HepG2 (cell line): ENCODE data around the gene AKT2. TPM values are rescaled to one million over a fixed set of nuclear protein-coding genes. Genes with fewer than 3 reads are reported as not detected.

Experiments
- ATAC-seq: fragments of 200-7000 bp; cut with Tn5 transposase; 3 replicates; pipeline ENCODE4 v1.9.1; 2020; ENCODE audit warnings: mild to moderate bottlenecking, moderate library complexity
- BruUV-seq: library from RNA; stranded (reverse); fragments of 400-500 nt; replicated peaks from 2 replicates; lab custom pipeline; 2021; lab: Mats Ljungman, UMichigan
- CTCF ChIA-PET: fragments of 300-600 bp; formaldehyde crosslinking; extraction: SDS; loops from one replicate; lab custom pipeline; 2021; ENCODE audit warnings: low total read pairs, inconsistent platforms, low intra/inter-chr PET ratio; lab: Yijun Ruan, JAX
- POLR2A ChIA-PET: fragments of 350-600 bp; sonication (Branson Sonifier 250); formaldehyde crosslinking; loops from one replicate; lab custom pipeline; 2020; ENCODE audit warnings: antibody characterized with exemption, inconsistent platforms; lab: Yijun Ruan, JAX
- DNase-seq: peaks from one replicate; pipeline ENCODE4 v3.0.0-alpha.2; 2015; ENCODE audit warnings: low spot score
- FAIRE-seq: peaks from 3 replicates; lab custom pipeline; 2011; peaks lifted over from hg19 to GRCh38; lab: Jason Lieb, UNC
- H2AFZ ChIP-seq: one replicate; pipeline ENCODE4 v1.6.1; 2011; ENCODE audit warnings: low read length, inconsistent platforms
- H3K27ac ChIP-seq: fragments of 300-600 bp; 3 replicates; pipeline ENCODE4 v1.8.0; 2011; ENCODE audit warnings: mixed run types, mild to moderate bottlenecking, mixed read lengths, low read length, inconsistent platforms; ENCODE audit not compliant: insufficient read depth; ENCODE audit errors: extremely low read length
- H3K27me3 ChIP-seq, 2 experiments: fragments of 200-600 bp in 1 of 2; 2 replicates in 1 of 2; 3 replicates in 1 of 2; pipeline versions ENCODE4 v1.6.0 to v1.8.0; 2011; ENCODE audit warnings: low read length in 2 of 2, mild to moderate bottlenecking in 2 of 2, moderate library complexity in 2 of 2, inconsistent platforms in 1 of 2; ENCODE audit not compliant: insufficient read depth in 2 of 2, control insufficient read depth in 1 of 2
- H3K36me3 ChIP-seq, 2 experiments: fragments of 200-600 bp in 1 of 2; replicated peaks in 1 of 2; 2 replicates in 1 of 2; 3 replicates in 1 of 2; pipeline versions ENCODE4 v1.5.1 to v1.8.0; 2011; ENCODE audit warnings: low read length in 2 of 2, inconsistent platforms in 1 of 2; ENCODE audit not compliant: insufficient read depth in 2 of 2, control insufficient read depth in 1 of 2
- H3K4me1 ChIP-seq: 2 replicates; pipeline ENCODE4 v1.5.1; 2012; ENCODE audit warnings: low read length, inconsistent platforms; ENCODE audit not compliant: insufficient read depth
- H3K4me2 ChIP-seq: 2 replicates; pipeline ENCODE4 v1.6.0; 2011; ENCODE audit warnings: low read depth, low read length, inconsistent platforms
- H3K4me3 ChIP-seq, 3 experiments: fragments of 200-600 bp in 1 of 3; sonication (generic), shearing (Covaris generic) in 1 of 3; replicated peaks in 1 of 3; 2 replicates each; pipeline ENCODE4 v1.5.1; 2011 to 2016; ENCODE audit warnings: low read length in 3 of 3, inconsistent platforms in 2 of 3, low read depth in 2 of 3, mild to moderate bottlenecking in 2 of 3, control low read depth in 1 of 3, mixed read lengths in 1 of 3; ENCODE audit not compliant: insufficient read depth in 1 of 3
- H3K79me2 ChIP-seq: one replicate; pipeline ENCODE4 v1.6.1; 2011; ENCODE audit warnings: low read length, inconsistent platforms; ENCODE audit not compliant: insufficient read depth
- H3K9ac ChIP-seq: 2 replicates; pipeline ENCODE4 v1.6.0; 2011; ENCODE audit warnings: mild to moderate bottlenecking, low read depth, low read length, inconsistent platforms; ENCODE audit not compliant: insufficient read depth
- H3K9me3 ChIP-seq: 2 replicates; pipeline ENCODE4 v1.5.1; 2012; ENCODE audit warnings: mild to moderate bottlenecking, low read length
- H4K20me1 ChIP-seq: 2 replicates; pipeline ENCODE4 v1.6.0; 2011; ENCODE audit warnings: inconsistent platforms, mild to moderate bottlenecking, low read length, moderate library complexity; ENCODE audit not compliant: insufficient read depth
- E2F2 ChIP-seq: sonication (generic); formaldehyde crosslinking; IDR thresholded peaks from 2 replicates; pipeline ENCODE4 v1.4.0; 2020; ENCODE audit warnings: missing genetic modification reagents, borderline replicate concordance
- FOXA3 ChIP-seq: IDR thresholded peaks from 2 replicates; pipeline ENCODE4 v1.6.1; 2016; ENCODE audit warnings: missing genetic modification reagents, missing compliant biosample characterization
- GTF3A ChIP-seq: sonication (generic); formaldehyde crosslinking; conservative IDR thresholded peaks from 2 replicates; pipeline ENCODE4 v1.4.0; 2020; ENCODE audit warnings: mild to moderate bottlenecking, missing genetic modification reagents
- IRF1 ChIP-seq: sonication (generic); formaldehyde crosslinking; IDR thresholded peaks from 2 replicates; pipeline ENCODE4 v1.4.0; 2020; ENCODE audit warnings: low read depth, mild to moderate bottlenecking, missing genetic modification reagents
- MAFF ChIP-seq: IDR thresholded peaks from 2 replicates; pipeline ENCODE4 v1.6.1; 2011; ENCODE audit warnings: low read depth, low read length, improper control_type of control experiment
- MBNL3 ChIP-seq: fragments of 250-450 bp; sonication (Bioruptor Pico); conservative IDR thresholded peaks from 2 replicates; pipeline ENCODE4 v1.8.0; 2022; ENCODE audit warnings: mild to moderate bottlenecking, inconsistent platforms
- PBX2 ChIP-seq: IDR thresholded peaks from 2 replicates; pipeline ENCODE4 v1.6.1; 2016; ENCODE audit warnings: control low read depth
- ZBTB20 ChIP-seq: sonication (generic); formaldehyde crosslinking; IDR thresholded peaks from 2 replicates; pipeline ENCODE4 v1.8.1; 2023; ENCODE audit warnings: missing genetic modification reagents, low read depth, mild to moderate bottlenecking, borderline replicate concordance
- ZBTB49 ChIP-seq: sonication (generic); formaldehyde crosslinking; IDR thresholded peaks from 2 replicates; pipeline ENCODE4 v1.4.0; 2020; ENCODE audit warnings: missing genetic modification reagents, borderline replicate concordance
- ZKSCAN8 ChIP-seq: IDR thresholded peaks from 2 replicates; pipeline ENCODE4 v1.6.1; 2016; ENCODE audit warnings: borderline replicate concordance, missing genetic modification reagents, missing compliant biosample characterization
- ZNF205 ChIP-seq: IDR thresholded peaks from 2 replicates; pipeline ENCODE4 v1.6.1; 2018; ENCODE audit warnings: missing biosample characterization, missing genetic modification reagents
- ZNF24 ChIP-seq: fragments of 450-650 bp; IDR thresholded peaks from 2 replicates; pipeline ENCODE4 v1.6.1; 2017; ENCODE audit warnings: antibody characterized with exemption, mild to moderate bottlenecking
- ZNF430 ChIP-seq: sonication (generic); formaldehyde crosslinking; IDR thresholded peaks from 2 replicates; pipeline ENCODE4 v1.9.0; 2021; ENCODE audit warnings: mild to moderate bottlenecking, missing genetic modification reagents
- WGBS: methylation state at CpG from one replicate; pipeline ENCODE4 v1.1.6; 2017; ENCODE audit warnings: low lambda C conversion rate; 5-methylcytosine and 5-hydroxymethylcytosine counted together
- in situ Hi-C: cut with HindIII; loops from 2 replicates; pipeline ENCODE4 v1.10.0; 2017; ENCODE audit warnings: low pct_unique_long_range_greater_than_20kb; ENCODE audit not compliant: extremely low pct_ligation_motif_present
- intact Hi-C: fragments of 100-400 bp; cut with micrococcal nuclease; formaldehyde crosslinking; loops from one replicate; pipeline ENCODE4 v1.10.0; 2022; ENCODE audit not compliant: unreplicated experiment
- polyA plus RNA-seq, 8 experiments: library from polyadenylated mRNA; depleted of rRNA in 3 of 8; stranded (reverse) in 7 of 8; unstranded in 1 of 8; fragments of >200 nt; fragmentation: Illumina TruSeq in 4 of 8; extraction: Trizol in 4 of 8; gene quantifications; 2 replicates each; pipeline versions ENCODE4 v1.2.1 to v1.2.3, GENCODE V29; 2011 to 2016; ENCODE audit warnings: low read depth in 4 of 8, missing spikeins in 1 of 8, mixed read lengths in 1 of 8; ENCODE audit not compliant: insufficient read depth in 1 of 8
- total RNA-seq, 5 experiments: library from RNA; depleted of rRNA; stranded (reverse); fragments of >200 nt; fragmentation: Illumina TruSeq; extraction: Trizol; gene quantifications; 2 replicates each; pipeline ENCODE4 v1.2.3, GENCODE V29; 2016; ENCODE audit warnings: low read depth in 1 of 5
- TF ChIP-seq, protein P1 (sequence below): sonication (generic); formaldehyde crosslinking; IDR thresholded peaks from 2 replicates; pipeline ENCODE4 v1.5.1; 2020; ENCODE audit warnings: missing genetic modification reagents, mild to moderate bottlenecking, borderline replicate concordance
- TF ChIP-seq, protein P2 (sequence below): sonication (generic); formaldehyde crosslinking; IDR thresholded peaks from 2 replicates; pipeline ENCODE4 v1.5.0; 2020; ENCODE audit warnings: missing genetic modification reagents

AKT2 gene
- total and polyA plus RNA-seq, 2 of the 13 experiments (the other 11 are each of a cell fraction or from before 2014, with no cell fraction given): 82.1 to 173 TPM

DNA sequence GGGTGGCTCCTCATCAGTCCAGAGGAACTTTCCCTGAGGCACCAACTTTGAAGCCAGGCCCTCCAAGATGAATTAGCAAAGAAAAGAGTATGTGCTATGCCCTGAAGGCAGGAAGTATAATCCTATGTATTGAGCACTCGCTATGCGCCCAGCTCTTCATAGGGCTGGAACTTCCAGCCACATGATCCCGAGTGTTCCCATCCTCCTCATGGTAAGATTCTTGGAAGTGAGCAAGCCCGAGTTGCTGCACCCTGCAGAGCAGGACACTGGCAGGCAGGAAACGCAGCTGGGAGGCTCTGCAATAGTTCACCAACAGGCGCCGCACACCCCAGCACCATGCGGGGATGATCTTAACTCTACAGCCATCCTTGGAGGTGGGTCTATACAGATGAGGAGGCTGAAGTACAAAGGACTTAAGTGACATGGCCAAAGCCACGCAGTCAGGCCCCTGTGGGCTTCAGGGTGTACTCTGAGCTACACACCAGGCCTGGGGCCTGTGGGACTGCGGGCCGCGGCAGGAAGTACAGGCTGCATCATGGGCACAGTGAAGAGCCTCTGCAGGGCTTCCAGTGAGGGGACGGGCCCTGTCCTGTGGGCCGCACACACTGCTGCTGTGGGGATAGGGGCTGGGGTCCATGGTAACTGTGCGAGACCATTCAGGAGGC is 37.9 kb upstream of the AKT2 start:
- Histone ChIP-seq H2AFZ (no peak overlapping the region), H3K36me3 (peaks cover 23 to 53% of the 10 kb centered on the region in 2 experiments), H3K9me3 (no peaks in the 10 kb centered on the region), H4K20me1 (no peaks in the 10 kb centered on the region), H3K4me1 (no peaks in the 10 kb centered on the region), H3K4me2 (no peak overlapping the region), H3K79me2 (no peaks in the 10 kb centered on the region), H3K4me3 (no peak overlapping the region), H3K9ac (no peak overlapping the region), H3K27me3 (no peaks in the 10 kb centered on the region), H3K27ac (no peak overlapping the region)
- BruUV-seq: no TSS peak
- CTCF ChIA-PET: no interaction called here
- in situ Hi-C loops: no loop called here
- no peak for ATAC-seq
- DNase-seq: no peak
- intact Hi-C loops: no loop called here
- 96% methylated on average over 9 of the region's 15 CpGs for WGBS
- FAIRE-seq: no peak
- POLR2A ChIA-PET: no interaction called here
- TF ChIP-seq IRF1 (CRISPR knock-in tag) (no peak), ZNF430 (CRISPR knock-in tag) (no peak), ZBTB49 (CRISPR knock-in tag) (no peak), PBX2 (no peak), E2F2 (CRISPR knock-in tag) (no peak), ZNF205 (no peak), GTF3A (CRISPR knock-in tag) (no peak), ZNF24 (no peak), ZBTB20 (CRISPR knock-in tag) (no peak), MBNL3 (no peak), ZKSCAN8 (CRISPR knock-in tag) (no peak), MAFF (no peak), FOXA3 (CRISPR knock-in tag) (no peak)
- TF ChIP-seq, protein P1, sequence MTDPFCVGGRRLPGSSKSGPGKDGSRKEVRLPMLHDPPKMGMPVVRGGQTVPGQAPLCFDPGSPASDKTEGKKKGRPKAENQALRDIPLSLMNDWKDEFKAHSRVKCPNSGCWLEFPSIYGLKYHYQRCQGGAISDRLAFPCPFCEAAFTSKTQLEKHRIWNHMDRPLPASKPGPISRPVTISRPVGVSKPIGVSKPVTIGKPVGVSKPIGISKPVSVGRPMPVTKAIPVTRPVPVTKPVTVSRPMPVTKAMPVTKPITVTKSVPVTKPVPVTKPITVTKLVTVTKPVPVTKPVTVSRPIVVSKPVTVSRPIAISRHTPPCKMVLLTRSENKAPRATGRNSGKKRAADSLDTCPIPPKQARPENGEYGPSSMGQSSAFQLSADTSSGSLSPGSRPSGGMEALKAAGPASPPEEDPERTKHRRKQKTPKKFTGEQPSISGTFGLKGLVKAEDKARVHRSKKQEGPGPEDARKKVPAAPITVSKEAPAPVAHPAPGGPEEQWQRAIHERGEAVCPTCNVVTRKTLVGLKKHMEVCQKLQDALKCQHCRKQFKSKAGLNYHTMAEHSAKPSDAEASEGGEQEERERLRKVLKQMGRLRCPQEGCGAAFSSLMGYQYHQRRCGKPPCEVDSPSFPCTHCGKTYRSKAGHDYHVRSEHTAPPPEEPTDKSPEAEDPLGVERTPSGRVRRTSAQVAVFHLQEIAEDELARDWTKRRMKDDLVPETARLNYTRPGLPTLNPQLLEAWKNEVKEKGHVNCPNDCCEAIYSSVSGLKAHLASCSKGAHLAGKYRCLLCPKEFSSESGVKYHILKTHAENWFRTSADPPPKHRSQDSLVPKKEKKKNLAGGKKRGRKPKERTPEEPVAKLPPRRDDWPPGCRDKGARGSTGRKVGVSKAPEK (CRISPR knock-in tag): no peak
- TF ChIP-seq, protein P2, sequence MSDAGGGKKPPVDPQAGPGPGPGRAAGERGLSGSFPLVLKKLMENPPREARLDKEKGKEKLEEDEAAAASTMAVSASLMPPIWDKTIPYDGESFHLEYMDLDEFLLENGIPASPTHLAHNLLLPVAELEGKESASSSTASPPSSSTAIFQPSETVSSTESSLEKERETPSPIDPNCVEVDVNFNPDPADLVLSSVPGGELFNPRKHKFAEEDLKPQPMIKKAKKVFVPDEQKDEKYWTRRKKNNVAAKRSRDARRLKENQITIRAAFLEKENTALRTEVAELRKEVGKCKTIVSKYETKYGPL (CRISPR knock-in tag): no peak
